ENCODE measurements around the gene KCNIP1. TPM values are rescaled to one million over a fixed set of nuclear protein-coding genes. Genes with fewer than 3 reads are reported as not detected.
A peak's percentile ranks its signal among the peaks of the same experiment; 100 is the strongest.

KCNIP1 gene
- total and polyA plus RNA-seq, 2 experiments from 2014 or later, result 0.43 to 0.80 TPM

GRCh38 chr5:170746961-170747340, 243.1 kb downstream of the KCNIP1 start:
- Histone ChIP-seq H3K27ac (peak overlapping the region; percentile 68), H3K27me3 (no peaks in the 10 kb centered on the region), H2AFZ (no peak overlapping the region), H3K4me1 (ENCODE audit: insufficient read depth) (peaks cover 6% of the 10 kb centered on the region), H4K20me1 (ENCODE audit: insufficient read depth, poor library complexity, severe bottlenecking) (no peaks in the 10 kb centered on the region), H3K9me3 (ENCODE audit: low read depth) (no peaks in the 10 kb centered on the region), H3K4me3 (no peak overlapping the region), H3K36me3 (replicated peaks; ENCODE audit: insufficient read depth, low read depth) (no peaks in the 10 kb centered on the region), H3K79me2 (no peaks in the 10 kb centered on the region), H3K4me2 (no peak overlapping the region), H3K9me2 (replicated peaks; ENCODE audit: insufficient read depth) (no peaks in the 10 kb centered on the region)
- DNase-seq (ENCODE audit: low spot score), result no peak
- WGBS (ENCODE audit: low lambda C conversion rate, missing lambda C conversion rate), result 90% methylated on average over 11 of the region's 11 CpGs
- TF ChIP-seq EZH2phosphoT487 (IDR thresholded peaks at IDR 0.05; ENCODE audit: low read depth, severe bottlenecking, unreplicated experiment), result no peak
- no peak for TF ChIP-seq EZH2 (IDR thresholded peaks at IDR 0.05; ENCODE audit: borderline replicate concordance)

GRCh38 chr5:170747357-170747756, 243.5 kb downstream of the KCNIP1 start:
- peaks cover 6% of the 10 kb centered on the region for H3K4me1 ChIP-seq (ENCODE audit: insufficient read depth)
- no peaks in the 10 kb centered on the region for H4K20me1 ChIP-seq (ENCODE audit: insufficient read depth, poor library complexity, severe bottlenecking)
- no peaks in the 10 kb centered on the region for H3K27me3 ChIP-seq
- peak overlapping the region; percentile 68 for H3K27ac ChIP-seq
- H3K4me3 ChIP-seq, result no peak overlapping the region
- no peaks in the 10 kb centered on the region for H3K9me3 ChIP-seq (ENCODE audit: low read depth)
- H3K4me2 ChIP-seq, result no peak overlapping the region
- no peak for TF ChIP-seq EZH2phosphoT487 (IDR thresholded peaks at IDR 0.05; ENCODE audit: low read depth, severe bottlenecking, unreplicated experiment)
- TF ChIP-seq EZH2 (IDR thresholded peaks at IDR 0.05; ENCODE audit: borderline replicate concordance), result no peak
- no peak for TF ChIP-seq CTCF (IDR thresholded peaks at IDR 0.05; ENCODE audit: poor library complexity)
- H3K79me2 ChIP-seq, result no peaks in the 10 kb centered on the region
- WGBS (ENCODE audit: low lambda C conversion rate, missing lambda C conversion rate), result 91% methylated on average over 1 of the region's 1 CpG
- no peaks in the 10 kb centered on the region for H3K9me2 ChIP-seq (replicated peaks; ENCODE audit: insufficient read depth)
- no peak for DNase-seq (ENCODE audit: low spot score)
- H2AFZ ChIP-seq, result no peak overlapping the region
- H3K36me3 ChIP-seq (replicated peaks; ENCODE audit: insufficient read depth, low read depth), result no peaks in the 10 kb centered on the region

- WGBS (ENCODE audit: low lambda C conversion rate, missing lambda C conversion rate), result 82% methylated on average over 10 of the region's 10 CpGs
- no peak for DNase-seq (ENCODE audit: low spot score)
- H3K79me2 ChIP-seq, result no peaks in the 10 kb centered on the region
- no peaks in the 10 kb centered on the region for H4K20me1 ChIP-seq (ENCODE audit: insufficient read depth, poor library complexity, severe bottlenecking)
- H3K27me3 ChIP-seq, result no peaks in the 10 kb centered on the region
- peak; percentile 27 for TF ChIP-seq CTCF (IDR thresholded peaks at IDR 0.05; ENCODE audit: poor library complexity)
- no peak for TF ChIP-seq EZH2 (IDR thresholded peaks at IDR 0.05; ENCODE audit: borderline replicate concordance)
- no peaks in the 10 kb centered on the region for H3K9me2 ChIP-seq (replicated peaks; ENCODE audit: insufficient read depth)
- H3K27ac ChIP-seq, result no peak overlapping the region
- peaks cover 6% of the 10 kb centered on the region for H3K4me1 ChIP-seq (ENCODE audit: insufficient read depth)
- no peaks in the 10 kb centered on the region for H3K36me3 ChIP-seq (replicated peaks; ENCODE audit: insufficient read depth, low read depth)
- no peak overlapping the region for H3K4me3 ChIP-seq
- no peak overlapping the region for H3K4me2 ChIP-seq
- H2AFZ ChIP-seq, result no peak overlapping the region
- no peaks in the 10 kb centered on the region for H3K9me3 ChIP-seq (ENCODE audit: low read depth)
Measured at GRCh38 chr5:170747851-170748250, 244.0 kb downstream of the KCNIP1 start.

- H3K4me3 ChIP-seq, result no peak overlapping the region
- H3K27ac ChIP-seq, result peak overlapping the region; percentile 50
- no peaks in the 10 kb centered on the region for H3K36me3 ChIP-seq (replicated peaks; ENCODE audit: insufficient read depth, low read depth)
- H3K9me2 ChIP-seq (replicated peaks; ENCODE audit: insufficient read depth), result no peaks in the 10 kb centered on the region
- no peaks in the 10 kb centered on the region for H3K79me2 ChIP-seq
- no peak overlapping the region for H3K4me2 ChIP-seq
- 61% methylated on average over 13 of the region's 13 CpGs for WGBS (ENCODE audit: low lambda C conversion rate, missing lambda C conversion rate)
- H4K20me1 ChIP-seq (ENCODE audit: insufficient read depth, poor library complexity, severe bottlenecking), result no peaks in the 10 kb centered on the region
- H2AFZ ChIP-seq, result no peak overlapping the region
- H3K9me3 ChIP-seq (ENCODE audit: low read depth), result no peaks in the 10 kb centered on the region
- peaks cover 11% of the 10 kb centered on the region for H3K4me1 ChIP-seq (ENCODE audit: insufficient read depth)
- H3K27me3 ChIP-seq, result no peaks in the 10 kb centered on the region
- TF ChIP-seq CTCF (IDR thresholded peaks at IDR 0.05; ENCODE audit: poor library complexity) (no peak), EZH2 (IDR thresholded peaks at IDR 0.05; ENCODE audit: borderline replicate concordance) (no peak), EZH2phosphoT487 (IDR thresholded peaks at IDR 0.05; ENCODE audit: low read depth, severe bottlenecking, unreplicated experiment) (no peak)
- DNase-seq (ENCODE audit: low spot score), result no peak
Measured at GRCh38 chr5:170748951-170749471, 245.2 kb downstream of the KCNIP1 start.

Measured in hepatocyte (in vitro differentiated cells).